Testis (tissue), 3 donors: ENCODE data around the gene OTOS. TPM values are rescaled to one million over a fixed set of nuclear protein-coding genes. Genes with fewer than 3 reads are reported as not detected.
A peak's percentile ranks its signal among the peaks of the same experiment; 100 is the strongest.

Experiments used
- DNase-seq: peaks from one replicate; pipeline ENCODE4 v3.0.0-alpha.2; 2019
- H3K27ac ChIP-seq, 2 donors: fragments of 200-600 bp; sonication (generic); one replicate each; pipeline ENCODE4 v1.5.1; 2019
- H3K27me3 ChIP-seq: fragments of 200-600 bp; sonication (generic); one replicate; pipeline ENCODE4 v1.5.1; 2019
- H3K36me3 ChIP-seq: fragments of 200-600 bp; sonication (generic); one replicate; pipeline ENCODE4 v1.5.1; 2017; ENCODE audit warnings: low read depth; ENCODE audit errors: missing control alignments
- H3K4me1 ChIP-seq: fragments of 200-600 bp; sonication (generic); one replicate; pipeline ENCODE4 v1.5.1; 2019
- H3K4me3 ChIP-seq, 2 donors: fragments of 200-600 bp; sonication (generic); one replicate each; pipeline ENCODE4 v1.5.1; 2017 to 2019
- H3K9me3 ChIP-seq: fragments of 200-600 bp; sonication (generic); one replicate; pipeline ENCODE4 v1.5.1; 2017
- CTCF ChIP-seq, 3 experiments: fragments of 450-650 bp in 2 of 3; fragments of 200-600 bp in 1 of 3; sonication (generic) in 1 of 3; IDR thresholded peaks; one replicate each; pipeline ENCODE4 v1.5.1; 2016 to 2019; ENCODE audit warnings: antibody characterized with exemption in 3 of 3, mild to moderate bottlenecking in 2 of 3, moderate library complexity in 1 of 3
- POLR2A ChIP-seq: fragments of 450-650 bp; IDR thresholded peaks from one replicate; pipeline ENCODE4 v1.6.1; 2017; ENCODE audit warnings: antibody characterized with exemption, mild to moderate bottlenecking, moderate library complexity
- WGBS, 2 donors: methylation state at CpG; one replicate each; pipeline ENCODE4 v1.1.5; 2018; 5-methylcytosine and 5-hydroxymethylcytosine counted together
- intact Hi-C: fragments of 100-400 bp; cut with DNase I; formaldehyde crosslinking; loops from one replicate; pipeline ENCODE4 v1.15.1; 2023; ENCODE audit warnings: low total_unique reads
- polyA plus RNA-seq: library from polyadenylated mRNA; stranded (reverse); fragments of 350-450 nt; fragmentation: Illumina TruSeq; extraction: RNeasy Lipid Tissue Mini Kit (QIAGEN cat#74804); gene quantifications from one replicate; pipeline ENCODE4 v1.2.3, GENCODE V29; 2014; ENCODE audit warnings: low read depth, low replicate concordance; ENCODE audit not compliant: insufficient read depth
- total RNA-seq, 2 donors: library from RNA; depleted of rRNA; stranded (reverse); fragments of >200 nt; gene quantifications; one replicate each; pipeline ENCODE4 v1.2.3, GENCODE V29; 2016

Gene OTOS
- total and polyA plus RNA-seq, 3 donors from 2014 or later = 1.2 to 1.5 TPM; not detected in 1

- 62 to 68% methylated on average over 15 of the region's 15 CpGs for WGBS, 2 donors
- intact Hi-C loops = no loop called here
- Histone ChIP-seq H3K4me3 (peak overlapping the region; percentile 97 to 100), H3K36me3 (no peaks in the 10 kb centered on the region), H3K27me3 (no peaks in the 10 kb centered on the region), H3K27ac (no peak overlapping the region), H3K9me3 (no peaks in the 10 kb centered on the region), H3K4me1 (peaks cover 12% of the 10 kb centered on the region)
- peak; percentile 6 for DNase-seq
- TF ChIP-seq CTCF (IDR thresholded peaks at IDR 0.05) (no peak), POLR2A (no peak)
Observed at GRCh38 chr2:240134956-240135520, 5.4 kb downstream of the OTOS start.

DNA sequence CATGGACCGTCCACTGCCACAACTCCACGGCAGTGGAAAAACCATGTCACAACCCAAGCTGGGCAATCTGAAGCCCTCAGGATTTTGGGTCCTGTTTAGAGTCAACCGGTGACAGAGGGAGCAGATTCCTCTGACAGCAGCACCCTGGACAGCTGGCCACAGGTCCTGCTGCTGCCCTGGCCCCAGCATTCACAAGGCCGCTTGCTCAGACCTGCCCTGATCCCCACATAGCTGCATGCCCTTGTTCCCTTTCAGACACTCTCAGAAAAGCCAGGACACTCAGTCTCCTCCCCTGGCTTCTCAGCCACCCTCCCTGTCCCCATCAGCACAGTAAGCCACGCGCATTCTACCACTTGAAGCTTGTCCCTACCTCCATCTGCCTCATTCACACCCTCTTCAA lies 6.0 kb downstream of the OTOS start:
- peaks cover 12% of the 10 kb centered on the region for H3K4me1 ChIP-seq
- H3K27ac ChIP-seq = no peak overlapping the region
- TF ChIP-seq CTCF (IDR thresholded peaks at IDR 0.05) (no peak), POLR2A (no peak)
- 89 to 94% methylated on average over 4 to 6 of the region's 6 CpGs for WGBS, 2 donors
- no peaks in the 10 kb centered on the region for H3K27me3 ChIP-seq
- no peak overlapping the region for H3K4me3 ChIP-seq
- intact Hi-C loops = no loop called here
- DNase-seq = peak; percentile 9
- no peaks in the 10 kb centered on the region for H3K36me3 ChIP-seq
- no peaks in the 10 kb centered on the region for H3K9me3 ChIP-seq

GRCh38 chr2:240133401-240133800 lies 7.1 kb downstream of the OTOS start:
- H3K4me3 ChIP-seq = no peak overlapping the region
- intact Hi-C loops = no loop called here
- no peak overlapping the region for H3K27ac ChIP-seq
- peaks cover 12% of the 10 kb centered on the region for H3K4me1 ChIP-seq
- TF ChIP-seq POLR2A (no peak), CTCF (IDR thresholded peaks at IDR 0.05) (no peak)
- peak; percentile 10 for DNase-seq
- WGBS, 2 donors = 88 to 93% methylated on average over 10 of the region's 10 CpGs
- no peaks in the 10 kb centered on the region for H3K9me3 ChIP-seq
- no peaks in the 10 kb centered on the region for H3K27me3 ChIP-seq
- no peaks in the 10 kb centered on the region for H3K36me3 ChIP-seq

DNA sequence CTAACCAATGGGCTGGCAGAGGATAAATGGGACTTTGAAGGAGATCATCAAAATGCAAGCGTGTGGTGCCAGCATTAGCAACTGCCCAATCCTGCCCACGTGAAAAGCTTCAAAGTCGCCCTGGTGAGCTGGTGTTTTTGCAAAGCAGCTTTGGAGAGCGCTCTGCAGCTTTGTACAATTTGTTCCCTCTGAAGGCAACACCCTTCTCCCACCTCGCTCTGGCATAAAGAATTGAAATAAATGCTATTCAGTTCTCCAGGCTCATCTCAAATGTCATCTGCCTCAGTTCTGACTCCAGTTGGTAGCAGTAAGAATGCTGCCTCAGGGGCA lies 7.8 kb downstream of the OTOS start:
- H3K36me3 ChIP-seq = no peaks in the 10 kb centered on the region
- intact Hi-C loops = no loop called here
- no peak for DNase-seq
- H3K9me3 ChIP-seq = no peaks in the 10 kb centered on the region
- TF ChIP-seq CTCF (IDR thresholded peaks at IDR 0.05) (no peak), POLR2A (no peak)
- no peak overlapping the region for H3K4me3 ChIP-seq
- no peak overlapping the region for H3K27ac ChIP-seq
- 77 to 87% methylated on average over 5 of the region's 5 CpGs for WGBS, 2 donors
- no peaks in the 10 kb centered on the region for H3K27me3 ChIP-seq
- peaks cover 12% of the 10 kb centered on the region for H3K4me1 ChIP-seq

GRCh38 chr2:240131941-240132650 lies 8.4 kb downstream of the OTOS start:
- Histone ChIP-seq H3K36me3 (no peaks in the 10 kb centered on the region), H3K4me1 (peaks cover 12% of the 10 kb centered on the region), H3K27me3 (no peaks in the 10 kb centered on the region), H3K9me3 (no peaks in the 10 kb centered on the region), H3K27ac (no peak overlapping the region), H3K4me3 (no peak overlapping the region)
- DNase-seq = peak; percentile 9
- WGBS, 2 donors = 93 to 96% methylated on average over 22 of the region's 22 CpGs
- intact Hi-C loops = no loop called here
- TF ChIP-seq POLR2A (no peak), CTCF (IDR thresholded peaks at IDR 0.05) (no peak)
